ENCODE results near the gene PRDX2.
"Not testable (repeated sequence)": the region's sequence is repeated elsewhere in the genome, so short reads cannot be mapped to it uniquely, and the experiment has no call there.

Gene PRDX2

DNA sequence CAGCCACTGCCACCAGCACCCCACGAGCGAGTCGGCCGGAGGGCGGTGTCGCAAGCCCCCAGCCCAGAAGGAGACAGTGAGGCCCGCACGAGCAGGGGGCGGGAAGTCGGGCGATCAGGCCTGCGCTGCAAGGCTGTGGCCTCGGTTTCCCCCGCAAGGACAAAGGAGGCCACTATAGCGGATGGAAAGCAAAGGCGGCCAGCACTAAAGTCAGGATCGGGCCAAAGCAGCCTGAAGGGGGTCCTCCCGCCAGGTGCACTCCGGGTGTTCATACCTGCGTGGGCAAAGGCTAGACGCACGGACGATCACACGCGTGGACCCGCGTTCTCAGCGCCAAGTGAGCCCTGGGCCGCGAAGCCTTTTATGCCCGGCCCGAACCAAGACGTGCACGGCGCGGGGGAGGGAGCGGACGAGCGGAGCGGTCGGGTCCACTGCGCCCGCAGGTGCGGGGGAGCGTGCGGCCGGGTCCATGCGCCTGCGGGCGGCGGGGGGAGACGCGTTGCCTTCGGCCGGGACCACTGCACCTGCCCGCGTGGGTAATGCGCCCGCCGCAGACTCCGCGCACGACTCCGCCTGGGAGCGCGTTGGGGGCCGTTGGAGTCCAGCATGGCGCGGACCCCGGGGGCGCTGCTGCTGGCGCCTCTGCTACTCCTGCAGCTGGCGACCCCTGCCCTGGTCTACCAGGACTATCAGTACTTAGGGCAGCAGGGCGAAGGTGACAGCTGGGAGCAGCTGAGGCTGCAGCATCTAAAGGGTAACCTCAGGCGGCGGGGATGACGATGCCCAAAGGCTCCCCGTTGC is at the start of gene PRDX2, which contains the start of gene THSD8:
TSS of gene PRDX2 (minus strand) at position 335 of the 801 bp plus-strand sequence. CDS start 539 bp downstream, outside the sequence.
TSS of gene THSD8 (plus strand) at position 604 of the 801 bp plus-strand sequence. CDS start at position 607, 3 bp downstream.
- peaks cover 22% of the 10 kb centered on the region for H3K36me3 ChIP-seq (ENCODE audit: insufficient read depth, low read length)

DNA sequence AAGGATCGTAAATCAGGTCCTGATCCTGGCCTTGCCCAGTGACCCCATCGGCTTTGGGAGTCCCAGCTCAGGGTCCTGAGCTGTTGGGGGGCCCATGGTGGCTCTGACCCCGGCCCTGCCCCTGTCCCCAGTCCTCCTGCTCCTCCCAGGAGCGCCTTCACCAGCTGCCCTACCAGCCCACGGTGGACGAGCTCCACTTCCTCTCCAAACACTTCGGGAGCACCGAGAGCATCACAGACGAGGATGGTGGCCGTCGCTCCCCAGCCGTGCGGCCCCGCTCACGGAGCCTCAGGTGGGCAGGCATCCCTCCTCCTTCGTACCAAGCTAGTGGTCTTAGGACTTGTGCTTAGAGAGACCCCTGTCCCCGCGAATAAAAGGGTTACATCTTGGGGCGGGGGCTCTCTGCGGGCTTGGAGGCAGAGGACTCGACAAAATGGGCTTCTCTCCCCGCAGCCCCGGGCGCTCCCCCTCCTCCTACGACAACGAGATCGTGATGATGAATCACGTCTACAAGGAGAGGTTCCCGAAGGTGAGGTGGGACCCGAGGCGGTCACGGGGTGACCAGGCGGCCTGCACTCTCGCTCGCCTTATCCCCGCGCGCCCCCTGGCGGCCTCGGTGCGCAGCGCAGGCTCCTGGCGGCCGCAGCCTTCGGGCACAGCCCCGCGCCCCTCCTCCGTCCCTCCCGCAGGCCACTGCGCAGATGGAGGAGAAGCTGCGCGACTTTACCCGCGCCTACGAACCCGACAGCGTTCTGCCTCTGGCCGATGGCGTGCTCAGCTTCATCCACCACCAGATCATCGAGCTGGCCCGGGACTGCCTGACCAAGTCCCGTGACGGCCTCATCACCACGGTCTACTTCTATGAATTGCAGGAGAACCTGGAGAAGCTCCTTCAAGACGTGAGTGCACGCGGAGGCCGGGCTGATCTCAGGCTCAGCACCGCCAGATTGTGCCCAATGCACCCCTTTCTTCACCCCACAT is 45.8 kb upstream of the PRDX2 start:
- Histone ChIP-seq H3K9ac (ENCODE audit: low read length) (no peak overlapping the region), H3K27me3 (ENCODE audit: control insufficient read depth in 1 of 2, insufficient read depth in 2 of 2, low read length in 2 of 2) (peaks cover 6 to 29% of the 10 kb centered on the region in 2 donors), H3K27ac (ENCODE audit: low read depth, low read length) (no peak overlapping the region), H3K4me1 (ENCODE audit: insufficient read depth, low read length) (peaks cover 9% of the 10 kb centered on the region), H3K4me3 (ENCODE audit: low read depth in 1 of 2, low read length in 2 of 2) (peak overlapping the region in 1 of 2 donors; percentile 47), H3K36me3 (ENCODE audit: insufficient read depth, low read length) (no peaks in the 10 kb centered on the region), H3K9me3 (ENCODE audit: low read length) (no peaks in the 10 kb centered on the region)

More for the DNA sequence above, at the start of gene PRDX2, which contains the start of gene THSD8:
- H3K27ac ChIP-seq (ENCODE audit: low read depth, low read length): peak within 1 kb of the TSS; percentile 69
- peak within 1 kb of the TSS; percentile 61 to 94 for H3K4me3 ChIP-seq (ENCODE audit: low read depth in 1 of 2, low read length in 2 of 2)
- H3K9ac ChIP-seq (ENCODE audit: low read length): peak within 1 kb of the TSS; percentile 84
- H3K4me1 ChIP-seq (ENCODE audit: insufficient read depth, low read length): peaks cover 22% of the 10 kb centered on the region
- H3K9me3 ChIP-seq (ENCODE audit: low read length): no peaks in the 10 kb centered on the region
- no peaks in the 10 kb centered on the region for H3K27me3 ChIP-seq (ENCODE audit: control insufficient read depth in 1 of 2, insufficient read depth in 2 of 2, low read length in 2 of 2)

DNA sequence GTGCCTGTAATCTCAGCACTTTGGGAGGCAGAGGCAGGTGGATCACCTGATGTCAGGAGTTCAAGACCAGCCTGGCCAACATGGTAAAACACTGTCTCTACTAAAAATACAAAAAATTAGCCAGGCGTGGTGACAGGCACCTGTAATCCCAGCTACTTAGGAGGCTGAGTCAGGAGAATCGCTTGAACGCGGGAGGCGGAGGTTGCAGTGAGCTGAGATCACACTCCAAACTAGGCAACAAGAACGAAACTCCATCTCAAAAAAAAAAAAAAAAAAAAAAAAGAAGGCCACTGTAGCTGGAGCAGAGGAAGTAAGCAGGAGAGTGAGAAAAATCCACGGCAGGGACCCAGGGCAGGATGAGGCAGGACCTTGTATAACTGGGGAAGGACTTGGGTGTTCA is 45.0 kb upstream of the PRDX2 start:
- peaks cover 12 to 36% of the 10 kb centered on the region in 2 donors for H3K27me3 ChIP-seq (ENCODE audit: control insufficient read depth in 1 of 2, insufficient read depth in 2 of 2, low read length in 2 of 2)
- not testable (repeated sequence) for H3K4me3 ChIP-seq (ENCODE audit: low read depth in 1 of 2, low read length in 2 of 2); H3K9ac ChIP-seq (ENCODE audit: low read length); H3K4me1 ChIP-seq (ENCODE audit: insufficient read depth, low read length); H3K9me3 ChIP-seq (ENCODE audit: low read length); H3K36me3 ChIP-seq (ENCODE audit: insufficient read depth, low read length); H3K27ac ChIP-seq (ENCODE audit: low read depth, low read length)

DNA sequence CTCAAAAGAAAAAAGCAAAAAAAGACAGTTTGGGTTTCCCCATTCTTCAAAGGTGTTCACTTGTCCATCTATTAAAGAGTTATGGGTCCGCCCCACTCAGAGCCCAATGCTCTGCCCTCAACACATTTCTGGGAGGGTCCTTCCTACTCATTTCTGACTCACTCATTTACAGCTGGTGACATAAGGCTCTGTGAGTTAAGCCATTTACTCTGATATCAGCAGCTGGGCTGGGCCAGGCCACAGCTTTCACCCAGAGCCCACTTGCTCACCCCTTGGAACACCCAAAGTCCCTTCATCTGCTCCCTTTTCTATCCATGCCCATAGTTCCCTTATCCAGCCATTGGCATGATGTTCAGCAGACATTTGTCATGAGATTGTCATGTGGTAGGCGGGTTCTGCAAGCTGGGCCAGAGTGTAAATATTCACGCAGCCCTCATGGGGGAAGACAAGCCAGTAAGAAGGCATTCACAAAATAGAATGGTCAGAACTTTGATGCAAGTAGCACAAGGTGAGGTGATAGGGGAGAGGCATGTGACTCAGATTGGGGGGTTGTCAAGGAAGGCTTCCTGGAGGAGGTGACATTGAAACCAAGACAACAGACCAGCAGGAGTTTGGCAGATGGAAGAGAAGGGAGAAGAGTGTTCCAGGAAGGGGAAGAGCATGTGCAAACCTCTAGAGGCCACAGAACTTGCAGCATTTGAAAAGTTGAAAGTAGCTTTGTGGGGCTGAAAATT is 42.6 kb upstream of the PRDX2 start:
- Histone ChIP-seq H3K9me3 (ENCODE audit: low read length) (no peaks in the 10 kb centered on the region), H3K9ac (ENCODE audit: low read length) (no peak overlapping the region), H3K27me3 (ENCODE audit: control insufficient read depth in 1 of 2, insufficient read depth in 2 of 2, low read length in 2 of 2) (peaks cover 35 to 61% of the 10 kb centered on the region in 2 donors), H3K4me1 (ENCODE audit: insufficient read depth, low read length) (peaks cover 17% of the 10 kb centered on the region), H3K27ac (ENCODE audit: low read depth, low read length) (no peak overlapping the region), H3K36me3 (ENCODE audit: insufficient read depth, low read length) (no peaks in the 10 kb centered on the region), H3K4me3 (ENCODE audit: low read depth in 1 of 2, low read length in 2 of 2) (no peak overlapping the region)

DNA sequence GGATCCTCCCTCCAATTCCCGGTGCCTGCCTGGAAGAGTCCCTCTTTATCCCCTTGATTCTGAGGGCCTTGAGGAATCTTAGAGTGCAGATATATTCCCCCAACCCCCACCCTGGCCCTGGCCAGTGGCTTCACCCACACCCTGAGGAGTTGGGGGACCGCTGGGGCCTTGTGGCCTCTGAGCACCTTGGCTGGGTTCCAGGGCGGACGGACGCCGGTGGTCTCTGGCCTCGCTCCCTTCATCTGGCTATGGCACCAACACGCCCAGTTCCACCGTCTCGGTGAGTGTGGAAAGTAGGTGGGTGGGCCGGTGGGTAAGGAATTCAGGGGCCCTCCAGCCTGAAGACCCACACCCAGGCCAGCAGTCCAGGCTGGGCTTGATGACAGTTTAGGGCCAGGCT is 41.7 kb upstream of the PRDX2 start:
- no peak overlapping the region for H3K27ac ChIP-seq (ENCODE audit: low read depth, low read length)
- peaks cover 39 to 69% of the 10 kb centered on the region in 2 donors for H3K27me3 ChIP-seq (ENCODE audit: control insufficient read depth in 1 of 2, insufficient read depth in 2 of 2, low read length in 2 of 2)
- peaks cover 17% of the 10 kb centered on the region for H3K4me1 ChIP-seq (ENCODE audit: insufficient read depth, low read length)
- H3K9me3 ChIP-seq (ENCODE audit: low read length): no peaks in the 10 kb centered on the region
- H3K36me3 ChIP-seq (ENCODE audit: insufficient read depth, low read length): no peaks in the 10 kb centered on the region
- no peak overlapping the region for H3K9ac ChIP-seq (ENCODE audit: low read length)
- H3K4me3 ChIP-seq (ENCODE audit: low read depth in 1 of 2, low read length in 2 of 2): no peak overlapping the region

DNA sequence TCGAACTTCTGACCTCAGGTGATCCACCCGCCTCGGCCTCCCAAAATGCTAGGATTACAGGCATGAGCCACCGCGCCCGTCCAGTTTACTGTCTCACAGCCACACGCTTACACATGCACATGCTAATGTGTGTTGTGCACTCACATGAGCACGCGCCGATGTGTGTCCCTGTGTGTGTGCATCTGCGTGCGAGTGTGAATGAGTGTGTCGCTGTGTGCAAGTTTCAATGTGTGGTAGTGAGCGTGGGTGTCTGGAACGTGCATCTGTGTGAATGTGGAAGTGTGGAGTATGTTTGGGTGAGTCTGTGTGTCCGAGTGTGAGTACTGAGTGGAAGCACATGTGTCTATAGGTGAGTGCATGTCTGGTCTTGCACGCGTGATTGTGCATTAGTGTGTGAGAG is 40.9 kb upstream of the PRDX2 start:
- Histone ChIP-seq H3K27ac (ENCODE audit: low read depth, low read length) (no peak overlapping the region), H3K9me3 (ENCODE audit: low read length) (no peaks in the 10 kb centered on the region), H3K9ac (ENCODE audit: low read length) (no peak overlapping the region), H3K27me3 (ENCODE audit: control insufficient read depth in 1 of 2, insufficient read depth in 2 of 2, low read length in 2 of 2) (peaks cover 45 to 75% of the 10 kb centered on the region in 2 donors), H3K4me3 (ENCODE audit: low read depth in 1 of 2, low read length in 2 of 2) (no peak overlapping the region), H3K4me1 (ENCODE audit: insufficient read depth, low read length) (peaks cover 11% of the 10 kb centered on the region), H3K36me3 (ENCODE audit: insufficient read depth, low read length) (no peaks in the 10 kb centered on the region)

DNA sequence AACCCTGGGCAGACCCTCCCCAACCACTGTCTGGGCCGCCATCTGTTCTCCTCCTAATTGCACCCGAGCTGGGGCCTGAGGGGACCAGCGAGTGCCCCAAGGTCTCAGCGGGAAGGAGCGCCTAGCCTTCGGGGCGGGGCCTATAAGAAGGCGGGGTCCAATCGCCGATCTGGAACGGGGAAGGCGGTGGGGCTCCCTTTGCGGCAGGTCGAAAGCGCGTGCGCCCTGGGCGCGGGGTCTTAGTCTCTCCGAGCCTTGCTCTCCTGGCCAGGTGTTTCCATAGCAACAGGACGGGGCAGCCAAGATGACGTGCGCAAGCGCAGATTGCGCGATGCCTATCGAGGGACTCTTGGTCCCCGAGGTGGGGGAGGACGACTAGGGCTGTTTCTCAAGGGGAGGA is 39.5 kb upstream of the PRDX2 start:
- Histone ChIP-seq H3K27me3 (ENCODE audit: control insufficient read depth in 1 of 2, insufficient read depth in 2 of 2, low read length in 2 of 2) (peaks cover 58 to 80% of the 10 kb centered on the region in 2 donors), H3K4me3 (ENCODE audit: low read depth in 1 of 2, low read length in 2 of 2) (no peak overlapping the region), H3K36me3 (ENCODE audit: insufficient read depth, low read length) (no peaks in the 10 kb centered on the region), H3K9ac (ENCODE audit: low read length) (no peak overlapping the region), H3K27ac (ENCODE audit: low read depth, low read length) (no peak overlapping the region), H3K4me1 (ENCODE audit: insufficient read depth, low read length) (peaks cover 8% of the 10 kb centered on the region), H3K9me3 (ENCODE audit: low read length) (no peaks in the 10 kb centered on the region)

DNA sequence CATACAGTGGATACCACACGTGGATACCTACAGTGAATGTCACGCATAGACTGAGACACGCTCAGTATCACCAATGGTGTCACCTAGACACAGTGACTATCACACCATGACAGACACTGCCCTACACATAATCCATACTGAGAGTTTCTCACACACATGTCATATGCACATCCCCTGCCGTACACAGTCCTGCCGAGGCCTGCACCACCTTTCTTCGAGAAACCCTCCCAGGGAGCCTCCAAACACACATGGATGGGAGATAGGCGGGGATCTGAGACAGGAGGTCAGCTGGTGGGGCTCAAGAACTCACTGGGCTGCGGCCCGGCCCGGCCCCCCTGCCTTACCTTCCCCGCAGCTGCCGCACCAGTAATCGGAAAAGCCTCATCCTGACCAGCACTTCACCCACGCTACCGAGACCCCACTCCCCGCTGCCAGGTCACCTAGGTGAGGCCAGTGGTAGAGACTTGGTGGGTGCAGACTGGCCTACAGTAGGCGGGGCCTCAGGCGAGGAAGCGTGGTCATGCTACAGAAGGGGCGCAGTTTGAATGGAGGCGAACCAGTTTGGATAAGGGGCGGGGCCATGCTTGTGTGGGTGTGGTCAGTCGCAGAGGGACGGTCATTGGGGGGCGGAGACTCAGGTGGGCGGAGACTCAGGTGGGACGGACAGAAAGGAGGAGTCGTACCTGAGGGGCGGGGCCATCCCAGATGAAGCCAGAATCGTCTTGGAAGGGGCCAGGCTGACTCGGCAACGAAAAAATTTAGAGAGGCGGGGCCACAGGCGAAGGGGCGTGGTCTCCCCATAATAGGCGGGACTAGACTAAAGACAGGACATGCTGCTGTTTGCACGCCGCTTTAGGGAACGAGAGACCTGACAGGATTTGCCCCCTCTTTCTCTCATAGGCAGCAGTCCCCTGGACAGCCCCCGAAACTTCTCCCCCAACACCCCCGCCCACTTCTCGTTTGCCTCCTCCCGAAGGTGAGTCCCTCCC is 38.8 kb upstream of the PRDX2 start:
- no peaks in the 10 kb centered on the region for H3K9me3 ChIP-seq (ENCODE audit: low read length)
- H3K27me3 ChIP-seq (ENCODE audit: control insufficient read depth in 1 of 2, insufficient read depth in 2 of 2, low read length in 2 of 2): peaks cover 65 to 87% of the 10 kb centered on the region in 2 donors
- H3K4me1 ChIP-seq (ENCODE audit: insufficient read depth, low read length): peaks cover 8% of the 10 kb centered on the region
- no peak overlapping the region for H3K4me3 ChIP-seq (ENCODE audit: low read depth in 1 of 2, low read length in 2 of 2)
- H3K9ac ChIP-seq (ENCODE audit: low read length): no peak overlapping the region
- no peak overlapping the region for H3K27ac ChIP-seq (ENCODE audit: low read depth, low read length)
- H3K36me3 ChIP-seq (ENCODE audit: insufficient read depth, low read length): no peaks in the 10 kb centered on the region

DNA sequence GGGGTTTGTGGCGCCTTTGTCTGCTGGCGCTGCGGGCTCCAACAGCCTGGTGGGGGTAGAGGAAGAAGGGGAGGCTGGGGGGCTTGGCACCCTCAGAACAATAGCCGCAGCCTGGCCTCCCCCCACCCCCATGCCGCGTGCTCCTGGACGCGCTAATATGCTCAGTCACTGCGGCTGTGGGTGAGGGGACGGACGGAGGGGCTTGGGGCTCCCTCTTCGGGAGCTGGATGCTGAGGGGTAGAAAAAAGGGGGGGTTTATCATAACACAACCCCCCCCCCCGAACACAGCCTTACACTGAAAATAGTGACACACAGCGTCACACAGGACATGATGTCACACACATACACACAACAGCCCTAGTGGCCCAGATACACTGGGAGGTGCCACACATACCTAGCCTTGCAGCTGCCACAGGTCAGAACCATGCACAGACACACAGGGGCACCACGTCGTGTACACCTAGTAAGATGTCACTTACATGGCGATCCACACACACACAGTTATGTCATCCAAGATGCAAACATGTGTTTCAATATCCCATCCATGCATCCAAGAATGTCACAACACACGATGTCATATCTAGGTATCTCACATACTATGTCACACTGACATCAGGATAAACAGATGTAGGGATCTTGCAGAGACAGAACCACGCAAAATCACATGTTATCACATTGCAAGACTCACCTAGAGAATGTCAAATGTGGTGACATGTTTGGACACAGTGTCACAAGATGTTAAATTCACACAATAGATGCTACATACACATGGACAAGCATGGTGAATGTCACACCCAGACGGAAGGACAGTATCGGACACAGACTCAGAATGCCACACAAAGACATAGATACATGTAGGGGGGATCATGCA is 37.5 kb upstream of the PRDX2 start:
- peaks cover 8% of the 10 kb centered on the region for H3K4me1 ChIP-seq (ENCODE audit: insufficient read depth, low read length)
- H3K27me3 ChIP-seq (ENCODE audit: control insufficient read depth in 1 of 2, insufficient read depth in 2 of 2, low read length in 2 of 2): peaks cover 77 to 94% of the 10 kb centered on the region in 2 donors
- no peak overlapping the region for H3K9ac ChIP-seq (ENCODE audit: low read length)
- H3K27ac ChIP-seq (ENCODE audit: low read depth, low read length): no peak overlapping the region
- H3K4me3 ChIP-seq (ENCODE audit: low read depth in 1 of 2, low read length in 2 of 2): no peak overlapping the region
- H3K36me3 ChIP-seq (ENCODE audit: insufficient read depth, low read length): no peaks in the 10 kb centered on the region
- no peaks in the 10 kb centered on the region for H3K9me3 ChIP-seq (ENCODE audit: low read length)
